Jurkat, Clone E6-1 (cell line): ENCODE results near the gene FAM184A.

ENCODE experiments used
- DNase-seq: peaks from one replicate; pipeline ENCODE4 v3.0.0-alpha.2; 2011; ENCODE audit warnings: low read depth, low spot score
- H3K4me3 ChIP-seq: 2 replicates; pipeline ENCODE4 v1.5.1; 2011; ENCODE audit warnings: mild to moderate bottlenecking, low read length, control low read depth, moderate library complexity

Gene FAM184A

GRCh38 chr6:118984342-118984741, 94.1 kb downstream of the FAM184A start:
- H3K4me3 ChIP-seq: no peak overlapping the region
- DNase-seq: no peak

- H3K4me3 ChIP-seq: no peak overlapping the region
- no peak for DNase-seq
Observed at GRCh38 chr6:118982575-118982911, 95.9 kb downstream of the FAM184A start.

GRCh38 chr6:118981884-118982574, 96.4 kb downstream of the FAM184A start:
- DNase-seq: no peak
- H3K4me3 ChIP-seq: no peak overlapping the region

- DNase-seq: no peak
Observed at GRCh38 chr6:118980063-118980462, 98.4 kb downstream of the FAM184A start.

GRCh38 chr6:118974790-118975189, 103.7 kb downstream of the FAM184A start:
- DNase-seq: no peak

More at GRCh38 chr6:118980063-118980462, 98.4 kb downstream of the FAM184A start:
- H3K4me3 ChIP-seq: no peak overlapping the region

GRCh38 chr6:118971682-118972081, 106.8 kb downstream of the FAM184A start:
- no peak overlapping the region for H3K4me3 ChIP-seq
- DNase-seq: no peak

More at GRCh38 chr6:118974790-118975189, 103.7 kb downstream of the FAM184A start:
- H3K4me3 ChIP-seq: no peak overlapping the region

GRCh38 chr6:118970866-118971265, 107.6 kb downstream of the FAM184A start:
- DNase-seq: no peak
- H3K4me3 ChIP-seq: no peak overlapping the region

- DNase-seq: no peak
- H3K4me3 ChIP-seq: no peak overlapping the region
Observed at GRCh38 chr6:118968416-118968815, 110.0 kb downstream of the FAM184A start.

GRCh38 chr6:118967239-118967638, 111.2 kb downstream of the FAM184A start:
- DNase-seq: no peak
- no peak overlapping the region for H3K4me3 ChIP-seq

GRCh38 chr6:118965843-118966370, 112.6 kb downstream of the FAM184A start:
- no peak for DNase-seq
- H3K4me3 ChIP-seq: no peak overlapping the region

- no peak for DNase-seq
- no peak overlapping the region for H3K4me3 ChIP-seq
Observed at GRCh38 chr6:118965371-118965770, 113.1 kb downstream of the FAM184A start.

- no peak overlapping the region for H3K4me3 ChIP-seq
- DNase-seq: peak; percentile 20
Observed at GRCh38 chr6:118963003-118963402, 115.5 kb downstream of the FAM184A start.

- H3K4me3 ChIP-seq: no peak overlapping the region
- DNase-seq: no peak
Observed at GRCh38 chr6:118959903-118960302, 118.6 kb downstream of the FAM184A start.

GRCh38 chr6:118953391-118953790, 125.1 kb downstream of the FAM184A start:
- no peak for DNase-seq
- H3K4me3 ChIP-seq: no peak overlapping the region

- no peak for DNase-seq
- no peak overlapping the region for H3K4me3 ChIP-seq
Observed at GRCh38 chr6:118952683-118953082, 125.8 kb downstream of the FAM184A start.

- DNase-seq: no peak
- no peak overlapping the region for H3K4me3 ChIP-seq
Observed at GRCh38 chr6:118945217-118945616, 133.2 kb downstream of the FAM184A start.

- no peak for DNase-seq
- no peak overlapping the region for H3K4me3 ChIP-seq
Observed at GRCh38 chr6:118940770-118941169, 137.7 kb downstream of the FAM184A start.

GRCh38 chr6:118939683-118940082, 138.8 kb downstream of the FAM184A start:
- no peak for DNase-seq
- H3K4me3 ChIP-seq: no peak overlapping the region

- DNase-seq: no peak
- H3K4me3 ChIP-seq: no peak overlapping the region
Observed at GRCh38 chr6:118935978-118936703, 142.3 kb downstream of the FAM184A start.

GRCh38 chr6:118935331-118935668, 143.2 kb downstream of the FAM184A start:
- DNase-seq: no peak
- peak overlapping the region; percentile 70 for H3K4me3 ChIP-seq
